Ovary (tissue), 3 donors: ENCODE results near the gene NEDD4L.

Source experiments
- CTCF ChIP-seq, 3 donors: fragments of 450-650 bp in 2 of 3; fragments of 200-600 bp in 1 of 3; IDR thresholded peaks; one replicate each; pipeline versions ENCODE4 v1.5.1 to v1.8.0; 2016 to 2022; ENCODE audit warnings: antibody characterized with exemption in 3 of 3, mild to moderate bottlenecking in 1 of 3
- POLR2A ChIP-seq: fragments of 450-650 bp; IDR thresholded peaks from one replicate; pipeline ENCODE4 v1.6.1; 2017; ENCODE audit warnings: antibody characterized with exemption, mild to moderate bottlenecking, moderate library complexity
- donor health status: DM: no; HTN: no; CAD: no.

- TF ChIP-seq POLR2A (no peak), CTCF (IDR thresholded peaks at IDR 0.05) (no peak)
Observed at GRCh38 chr18:58239879-58240278, 195.9 kb downstream of the NEDD4L start.
